ENCODE data around the gene MUC3A. TPM values are rescaled to one million over a fixed set of nuclear protein-coding genes. Genes with fewer than 3 reads are reported as not detected.

Gene MUC3A
- total RNA-seq, 4 donors from 2014 or later, result 0.09 TPM; not detected in 3

- no peak overlapping the region for H3K27ac ChIP-seq
- DNase-seq, result no peak
- H3K9me3 ChIP-seq, result no peaks in the 10 kb centered on the region
- H3K27me3 ChIP-seq, result peaks cover 16 to 32% of the 10 kb centered on the region in 2 donors
- TF ChIP-seq CTCF (IDR thresholded peaks at IDR 0.05) (no peak), POLR2A (IDR thresholded peaks at IDR 0.05) (no peak)
- no peaks in the 10 kb centered on the region for H3K36me3 ChIP-seq
- peaks cover 0 to 14% of the 10 kb centered on the region in 2 donors for H3K4me1 ChIP-seq
- intact Hi-C loops (cut with DNase I; ENCODE audit: low total_unique reads), result no loop called here
- H3K4me3 ChIP-seq, result no peak overlapping the region
Observed at GRCh38 chr7:100965045-100965722, 15.8 kb downstream of the MUC3A start.

- TF ChIP-seq CTCF (IDR thresholded peaks at IDR 0.05) (peak in 3 of 4 experiments; percentile 57 to 61 (median 58)), POLR2A (IDR thresholded peaks at IDR 0.05) (no peak)
- no peak overlapping the region for H3K27ac ChIP-seq
- no peaks in the 10 kb centered on the region for H3K9me3 ChIP-seq
- H3K36me3 ChIP-seq, result no peaks in the 10 kb centered on the region
- peak in 1 of 2 donors; percentile 39 for DNase-seq
- H3K4me1 ChIP-seq, result peaks cover 0 to 14% of the 10 kb centered on the region in 2 donors
- intact Hi-C loops (cut with DNase I; ENCODE audit: low total_unique reads), result no loop called here
- no peak overlapping the region for H3K4me3 ChIP-seq
- H3K27me3 ChIP-seq, result peaks cover 16 to 32% of the 10 kb centered on the region in 2 donors
Observed at GRCh38 chr7:100965723-100966541, 16.6 kb downstream of the MUC3A start.

- Histone ChIP-seq H3K9me3 (no peaks in the 10 kb centered on the region), H3K4me1 (peaks cover 0 to 14% of the 10 kb centered on the region in 2 donors), H3K27me3 (peaks cover 16 to 32% of the 10 kb centered on the region in 2 donors), H3K36me3 (no peaks in the 10 kb centered on the region), H3K4me3 (no peak overlapping the region), H3K27ac (no peak overlapping the region)
- no peak for DNase-seq
- intact Hi-C loops (cut with DNase I; ENCODE audit: low total_unique reads), result no loop called here
- TF ChIP-seq CTCF (IDR thresholded peaks at IDR 0.05) (no peak), POLR2A (IDR thresholded peaks at IDR 0.05) (no peak)
Observed at GRCh38 chr7:100966542-100967291, 17.4 kb downstream of the MUC3A start.

- H3K27me3 ChIP-seq, result peaks cover 16 to 32% of the 10 kb centered on the region in 2 donors
Observed at GRCh38 chr7:100967292-100967863, 18.0 kb downstream of the MUC3A start.

More at GRCh38 chr7:100967292-100967863, 18.0 kb downstream of the MUC3A start:
- no peak overlapping the region for H3K4me3 ChIP-seq
- peaks cover 0 to 14% of the 10 kb centered on the region in 2 donors for H3K4me1 ChIP-seq
- TF ChIP-seq CTCF (IDR thresholded peaks at IDR 0.05) (no peak), POLR2A (IDR thresholded peaks at IDR 0.05) (no peak)
- no peaks in the 10 kb centered on the region for H3K36me3 ChIP-seq
- H3K9me3 ChIP-seq, result no peaks in the 10 kb centered on the region
- H3K27ac ChIP-seq, result no peak overlapping the region
- no peak for DNase-seq
- intact Hi-C loops (cut with DNase I; ENCODE audit: low total_unique reads), result no loop called here

Data from uterus (tissue), 4 donors.